LNCAP (cell line): ENCODE measurements around the gene SHPK.

Experiments
- TF ChIP-seq, protein P1 (sequence below): fragments of 450-650 bp; IDR thresholded peaks from 2 replicates; pipeline ENCODE4 v1.5.1; 2017; ENCODE audit warnings: mild to moderate bottlenecking

The SHPK gene

DNA sequence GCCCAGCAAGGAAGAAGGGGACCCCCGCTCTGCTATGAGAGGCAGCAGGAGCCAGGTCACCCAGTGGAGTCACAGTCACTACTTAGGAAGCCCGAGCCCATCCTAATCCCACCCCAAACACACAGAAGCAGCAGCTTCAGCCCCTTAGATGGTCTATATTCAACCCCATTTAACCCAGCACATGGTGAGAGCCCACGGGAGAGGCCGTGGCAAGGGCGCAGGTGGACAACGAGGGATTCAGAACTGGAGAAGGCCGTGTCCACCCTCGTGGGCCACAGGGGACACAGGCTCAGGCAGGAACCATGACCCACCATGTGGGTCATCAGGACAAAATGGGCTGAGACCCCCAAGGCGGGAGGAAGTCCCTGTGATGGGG lies 76.8 kb downstream of the SHPK start:
- TF ChIP-seq, protein P1, sequence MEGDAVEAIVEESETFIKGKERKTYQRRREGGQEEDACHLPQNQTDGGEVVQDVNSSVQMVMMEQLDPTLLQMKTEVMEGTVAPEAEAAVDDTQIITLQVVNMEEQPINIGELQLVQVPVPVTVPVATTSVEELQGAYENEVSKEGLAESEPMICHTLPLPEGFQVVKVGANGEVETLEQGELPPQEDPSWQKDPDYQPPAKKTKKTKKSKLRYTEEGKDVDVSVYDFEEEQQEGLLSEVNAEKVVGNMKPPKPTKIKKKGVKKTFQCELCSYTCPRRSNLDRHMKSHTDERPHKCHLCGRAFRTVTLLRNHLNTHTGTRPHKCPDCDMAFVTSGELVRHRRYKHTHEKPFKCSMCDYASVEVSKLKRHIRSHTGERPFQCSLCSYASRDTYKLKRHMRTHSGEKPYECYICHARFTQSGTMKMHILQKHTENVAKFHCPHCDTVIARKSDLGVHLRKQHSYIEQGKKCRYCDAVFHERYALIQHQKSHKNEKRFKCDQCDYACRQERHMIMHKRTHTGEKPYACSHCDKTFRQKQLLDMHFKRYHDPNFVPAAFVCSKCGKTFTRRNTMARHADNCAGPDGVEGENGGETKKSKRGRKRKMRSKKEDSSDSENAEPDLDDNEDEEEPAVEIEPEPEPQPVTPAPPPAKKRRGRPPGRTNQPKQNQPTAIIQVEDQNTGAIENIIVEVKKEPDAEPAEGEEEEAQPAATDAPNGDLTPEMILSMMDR = no peak

DNA sequence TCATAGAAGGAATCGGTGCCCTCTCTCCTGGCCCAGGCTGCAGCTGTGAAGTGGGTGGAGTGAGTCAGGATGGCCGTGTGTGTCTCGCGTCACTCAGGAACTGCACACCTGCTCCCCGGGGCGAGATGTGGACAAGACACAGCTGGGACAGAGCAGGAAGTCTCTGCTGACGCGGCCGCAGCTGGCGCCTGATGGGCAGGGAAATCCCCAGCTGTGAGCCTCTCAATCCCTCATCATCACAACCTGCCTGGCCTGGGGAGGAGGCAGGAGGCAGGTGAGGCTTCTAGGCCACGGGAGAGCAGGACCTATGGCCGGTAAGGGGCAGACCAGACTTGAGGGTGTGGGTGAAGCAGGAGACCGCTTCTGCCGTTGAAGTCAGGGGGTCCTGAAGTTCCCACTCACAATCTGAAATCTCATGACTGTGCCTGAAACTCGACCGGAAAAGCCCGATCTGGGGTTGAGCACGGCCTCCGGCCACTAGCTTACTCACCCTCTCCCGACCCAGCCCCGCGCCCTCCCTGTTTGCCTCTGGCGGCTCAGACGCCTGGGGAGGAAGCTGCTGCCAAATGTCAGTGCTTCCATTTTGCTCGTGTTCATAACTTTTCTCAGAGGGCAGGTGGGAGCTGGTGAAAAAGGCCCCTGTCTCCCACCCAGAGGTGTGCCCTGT lies 77.3 kb downstream of the SHPK start:
- TF ChIP-seq, protein P1 = no peak
